ENCODE data around the gene GID4.

GID4 gene

DNA sequence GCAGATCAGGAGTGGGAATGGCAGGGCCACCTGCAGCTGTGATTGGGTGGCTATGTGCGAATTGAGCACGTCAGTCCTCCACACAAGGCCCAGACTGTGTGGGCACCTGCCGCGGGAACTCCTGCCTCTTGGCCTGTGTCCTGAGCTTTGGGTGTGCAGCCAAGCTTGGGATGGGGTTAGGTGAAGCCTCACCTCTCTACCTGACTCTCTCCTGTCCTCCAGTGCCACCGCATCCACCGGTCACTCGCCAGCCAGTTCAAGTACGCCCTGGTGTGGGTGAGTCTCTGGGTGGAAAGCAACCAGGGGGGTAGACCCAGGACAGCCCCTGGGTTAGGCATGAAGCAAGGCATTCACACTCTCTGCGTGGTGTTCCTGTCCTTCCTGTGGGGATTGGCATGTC is 67.0 kb downstream of the GID4 start:
- H3K9me3 ChIP-seq (ENCODE audit: control insufficient read depth, insufficient read depth, low read length), result no peaks in the 10 kb centered on the region
- no peak overlapping the region for H3K4me3 ChIP-seq (ENCODE audit: low read length)
- H3K4me2 ChIP-seq (ENCODE audit: low read length), result no peak overlapping the region
- TF ChIP-seq EZH2phosphoT487 (IDR thresholded peaks at IDR 0.05; ENCODE audit: borderline replicate concordance, low read length), result no peak
- TF ChIP-seq, protein P1, sequence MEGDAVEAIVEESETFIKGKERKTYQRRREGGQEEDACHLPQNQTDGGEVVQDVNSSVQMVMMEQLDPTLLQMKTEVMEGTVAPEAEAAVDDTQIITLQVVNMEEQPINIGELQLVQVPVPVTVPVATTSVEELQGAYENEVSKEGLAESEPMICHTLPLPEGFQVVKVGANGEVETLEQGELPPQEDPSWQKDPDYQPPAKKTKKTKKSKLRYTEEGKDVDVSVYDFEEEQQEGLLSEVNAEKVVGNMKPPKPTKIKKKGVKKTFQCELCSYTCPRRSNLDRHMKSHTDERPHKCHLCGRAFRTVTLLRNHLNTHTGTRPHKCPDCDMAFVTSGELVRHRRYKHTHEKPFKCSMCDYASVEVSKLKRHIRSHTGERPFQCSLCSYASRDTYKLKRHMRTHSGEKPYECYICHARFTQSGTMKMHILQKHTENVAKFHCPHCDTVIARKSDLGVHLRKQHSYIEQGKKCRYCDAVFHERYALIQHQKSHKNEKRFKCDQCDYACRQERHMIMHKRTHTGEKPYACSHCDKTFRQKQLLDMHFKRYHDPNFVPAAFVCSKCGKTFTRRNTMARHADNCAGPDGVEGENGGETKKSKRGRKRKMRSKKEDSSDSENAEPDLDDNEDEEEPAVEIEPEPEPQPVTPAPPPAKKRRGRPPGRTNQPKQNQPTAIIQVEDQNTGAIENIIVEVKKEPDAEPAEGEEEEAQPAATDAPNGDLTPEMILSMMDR (IDR thresholded peaks at IDR 0.05; ENCODE audit: low read depth, low read length, poor library complexity, severe bottlenecking), result no peak
- H3K4me1 ChIP-seq (ENCODE audit: control insufficient read depth, low read length), result peaks cover 9% of the 10 kb centered on the region
- H3K36me3 ChIP-seq (ENCODE audit: control insufficient read depth, low read length), result peaks cover 18% of the 10 kb centered on the region; the same call in 1 of the 2 replicates
- no peaks in the 10 kb centered on the region for H3K27me3 ChIP-seq (ENCODE audit: control insufficient read depth, low read length)
- H3K79me2 ChIP-seq (ENCODE audit: control insufficient read depth, low read length), result no peaks in the 10 kb centered on the region
- H3F3A ChIP-seq (ENCODE audit: control insufficient read depth, insufficient read depth), result no peaks in the 10 kb centered on the region
- no peaks in the 10 kb centered on the region for H3K9me2 ChIP-seq (replicated peaks; ENCODE audit: control insufficient read depth, low read length)
- no peaks in the 10 kb centered on the region for H4K20me1 ChIP-seq (ENCODE audit: control insufficient read depth, insufficient read depth, low read depth, low read length)
- H3K27ac ChIP-seq (ENCODE audit: low read depth, low read length), result no peak overlapping the region

DNA sequence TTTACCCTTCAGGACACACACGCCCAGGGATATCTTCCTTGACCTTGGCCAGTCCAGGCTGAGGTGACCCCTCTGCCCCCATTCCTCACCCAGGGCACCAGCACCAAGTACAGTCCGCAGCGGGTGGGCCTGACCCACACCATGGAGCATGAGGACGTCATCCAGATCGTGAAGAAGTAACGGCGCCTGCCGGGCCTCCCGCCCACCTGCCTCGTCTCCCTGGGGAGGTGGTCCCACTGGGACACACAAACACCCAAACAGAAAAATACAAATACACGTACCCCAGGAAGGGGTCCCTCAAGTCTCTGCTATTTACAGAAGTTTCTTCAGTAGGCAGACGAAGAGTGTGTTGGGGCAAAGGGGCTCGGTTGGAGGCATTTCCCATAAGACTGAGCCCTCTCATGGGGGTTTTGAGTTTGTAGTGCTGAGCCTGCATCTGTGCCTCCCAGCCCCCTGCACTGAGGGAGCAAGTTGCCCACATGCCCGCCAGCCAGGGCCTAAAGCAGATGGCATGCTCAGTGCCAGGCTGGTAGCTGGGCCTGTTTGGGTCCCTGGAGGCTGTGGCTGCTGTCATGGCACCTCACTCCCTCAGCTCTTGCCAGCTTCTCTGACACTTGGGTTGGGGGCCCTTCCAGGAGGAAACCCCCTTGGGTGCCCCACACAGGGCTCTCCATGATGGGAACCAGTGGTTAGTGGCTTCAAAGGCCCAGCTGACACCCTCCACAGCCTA is 68.0 kb downstream of the GID4 start:
- Histone ChIP-seq H3K36me3 (ENCODE audit: control insufficient read depth, low read length) (peaks cover 10% of the 10 kb centered on the region; the same call in 1 of the 2 replicates), H4K20me1 (ENCODE audit: control insufficient read depth, insufficient read depth, low read depth, low read length) (no peaks in the 10 kb centered on the region), H3K4me1 (ENCODE audit: control insufficient read depth, low read length) (peaks cover 5% of the 10 kb centered on the region), H3K27ac (ENCODE audit: low read depth, low read length) (no peak overlapping the region), H3K27me3 (ENCODE audit: control insufficient read depth, low read length) (no peaks in the 10 kb centered on the region), H3K4me2 (ENCODE audit: low read length) (no peak overlapping the region), H3K9me3 (ENCODE audit: control insufficient read depth, insufficient read depth, low read length) (no peaks in the 10 kb centered on the region), H3K79me2 (ENCODE audit: control insufficient read depth, low read length) (no peaks in the 10 kb centered on the region), H3K4me3 (ENCODE audit: low read length) (no peak overlapping the region), H3F3A (ENCODE audit: control insufficient read depth, insufficient read depth) (no peaks in the 10 kb centered on the region), H3K9me2 (replicated peaks; ENCODE audit: control insufficient read depth, low read length) (no peaks in the 10 kb centered on the region)
- TF ChIP-seq EZH2phosphoT487 (IDR thresholded peaks at IDR 0.05; ENCODE audit: borderline replicate concordance, low read length), result no peak
- TF ChIP-seq, protein P1 (IDR thresholded peaks at IDR 0.05; ENCODE audit: low read depth, low read length, poor library complexity, severe bottlenecking), result no peak

DNA sequence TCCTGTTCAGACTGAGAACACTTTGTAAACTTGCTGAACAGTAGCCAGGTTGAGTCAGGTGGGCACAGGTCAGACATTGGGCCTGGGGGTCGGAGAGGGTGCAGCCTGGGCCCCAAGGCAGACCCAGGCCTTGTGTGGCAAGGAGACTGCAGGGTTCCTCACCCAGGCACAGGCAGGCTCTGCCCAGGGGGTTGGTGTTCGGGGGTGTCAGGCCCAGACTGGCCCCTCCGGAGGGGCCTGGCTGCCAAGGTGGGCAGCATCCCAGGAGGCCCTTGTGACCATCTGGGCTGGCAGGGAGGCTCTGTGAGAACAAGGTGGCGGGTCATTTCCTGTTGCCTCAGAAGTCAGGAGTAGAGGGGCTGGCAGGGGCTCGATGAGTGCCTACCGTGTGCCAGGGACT is 68.8 kb downstream of the GID4 start:
- H3K27ac ChIP-seq (ENCODE audit: low read depth, low read length), result no peak overlapping the region
- peaks cover under 1% of the 10 kb centered on the region for H3K4me1 ChIP-seq (ENCODE audit: control insufficient read depth, low read length)
- H3K79me2 ChIP-seq (ENCODE audit: control insufficient read depth, low read length), result no peaks in the 10 kb centered on the region
- peaks cover 7% of the 10 kb centered on the region; the same call in 1 of the 2 replicates for H3K36me3 ChIP-seq (ENCODE audit: control insufficient read depth, low read length)
- H4K20me1 ChIP-seq (ENCODE audit: control insufficient read depth, insufficient read depth, low read depth, low read length), result no peaks in the 10 kb centered on the region
- TF ChIP-seq, protein P1 (IDR thresholded peaks at IDR 0.05; ENCODE audit: low read depth, low read length, poor library complexity, severe bottlenecking), result no peak
- no peak for TF ChIP-seq EZH2phosphoT487 (IDR thresholded peaks at IDR 0.05; ENCODE audit: borderline replicate concordance, low read length)
- no peak overlapping the region for H3K4me2 ChIP-seq (ENCODE audit: low read length)
- H3K9me3 ChIP-seq (ENCODE audit: control insufficient read depth, insufficient read depth, low read length), result no peaks in the 10 kb centered on the region
- H3K27me3 ChIP-seq (ENCODE audit: control insufficient read depth, low read length), result no peaks in the 10 kb centered on the region
- H3K4me3 ChIP-seq (ENCODE audit: low read length), result no peak overlapping the region
- no peaks in the 10 kb centered on the region for H3F3A ChIP-seq (ENCODE audit: control insufficient read depth, insufficient read depth)
- no peaks in the 10 kb centered on the region for H3K9me2 ChIP-seq (replicated peaks; ENCODE audit: control insufficient read depth, low read length)
